GM12878 (cell line): ENCODE results near the gene TMEM30A. TPM values are rescaled to one million over a fixed set of nuclear protein-coding genes. Genes with fewer than 3 reads are reported as not detected.

Experiments used
- ATAC-seq: fragments of 200-7000 bp; cut with Tn5 transposase; 3 replicates; pipeline ENCODE4 v1.9.1; 2020; ENCODE audit warnings: mild to moderate bottlenecking, moderate library complexity
- BruUV-seq: library from RNA; stranded (reverse); fragments of 400-500 nt; replicated peaks from 2 replicates; lab custom pipeline; 2021; lab: Mats Ljungman, UMichigan
- CTCF ChIA-PET: fragments of 300-600 bp; sonication (Branson Sonifier 250); formaldehyde crosslinking; extraction: SDS; loops from one replicate; lab custom pipeline; 2021; ENCODE audit warnings: inconsistent platforms; lab: Yijun Ruan, JAX
- POLR2A ChIA-PET: fragments of 350-600 bp; formaldehyde crosslinking; extraction: SDS; loops from one replicate; lab custom pipeline; 2021; ENCODE audit warnings: inconsistent platforms; lab: Charles Lee
- RAD21 ChIA-PET: fragments of 300-600 bp; sonication (Branson Sonifier 250); formaldehyde crosslinking; loops from one replicate; lab custom pipeline; 2023; ENCODE audit warnings: antibody characterized with exemption; ENCODE audit not compliant: unreplicated experiment; lab: Charles Lee
- SMC1A ChIA-PET: fragments of 300-600 bp; sonication (Branson Sonifier 250); formaldehyde crosslinking; loops from one replicate; lab custom pipeline; 2023; ENCODE audit not compliant: unreplicated experiment, uncharacterized antibody; lab: Charles Lee
- DNase-seq: peaks from one replicate; pipeline ENCODE4 v3.0.0-alpha.2; 2011; ENCODE audit warnings: low read depth, low spot score
- FAIRE-seq: peaks from 3 replicates; lab custom pipeline; 2011; peaks lifted over from hg19 to GRCh38; lab: Jason Lieb, UNC
- H2AFZ ChIP-seq: 2 replicates; pipeline ENCODE4 v1.6.0; 2011; ENCODE audit warnings: low read depth, low read length, control low read depth; ENCODE audit not compliant: control insufficient read depth
- H3K27ac ChIP-seq: 2 replicates; pipeline ENCODE4 v1.5.1; 2011; ENCODE audit warnings: control low read depth; ENCODE audit not compliant: control insufficient read depth, insufficient read depth
- H3K27me3 ChIP-seq, 2 experiments: replicated peaks in 1 of 2; 2 replicates each; pipeline versions ENCODE4 v1.6.0 to v1.6.1; 2011; ENCODE audit warnings: low read length in 1 of 2; ENCODE audit not compliant: control insufficient read depth in 2 of 2, insufficient read depth in 2 of 2
- H3K36me3 ChIP-seq, 2 experiments: 2 replicates each; pipeline ENCODE4 v1.5.1; 2011; ENCODE audit warnings: low read length in 1 of 2; ENCODE audit not compliant: control insufficient read depth in 2 of 2, insufficient read depth in 2 of 2
- H3K4me1 ChIP-seq: 2 replicates; pipeline ENCODE4 v1.6.1; 2011; ENCODE audit warnings: mild to moderate bottlenecking, low read length, moderate library complexity, mixed read lengths; ENCODE audit not compliant: control insufficient read depth, insufficient read depth
- H3K4me2 ChIP-seq: 2 replicates; pipeline ENCODE4 v1.6.0; 2011; ENCODE audit warnings: control low read depth; ENCODE audit not compliant: control insufficient read depth, insufficient read depth
- H3K4me3 ChIP-seq: fragments of 200-600 bp; sonication (generic); 2 replicates; pipeline ENCODE4 v1.5.1; 2016
- H3K79me2 ChIP-seq: 2 replicates; pipeline ENCODE4 v1.6.0; 2011; ENCODE audit warnings: low read length; ENCODE audit not compliant: control insufficient read depth, insufficient read depth
- H3K9ac ChIP-seq: 2 replicates; pipeline ENCODE4 v1.8.0; 2011; ENCODE audit warnings: low read length, control low read depth, mixed read lengths; ENCODE audit not compliant: control insufficient read depth, insufficient read depth
- H3K9me3 ChIP-seq: replicated peaks from 3 replicates; pipeline ENCODE4 v1.5.1; 2011; ENCODE audit warnings: mild to moderate bottlenecking, low read length; ENCODE audit not compliant: control insufficient read depth, insufficient read depth
- H4K20me1 ChIP-seq: 2 replicates; pipeline ENCODE4 v1.6.0; 2011; ENCODE audit not compliant: control insufficient read depth, insufficient read depth
- MTA2 ChIP-seq: fragments of 450-650 bp; IDR thresholded peaks from 2 replicates; pipeline ENCODE4 v1.6.1; 2016; ENCODE audit warnings: low read depth, mild to moderate bottlenecking, moderate library complexity
- MYB ChIP-seq: fragments of 150-350 bp; IDR thresholded peaks from 2 replicates; pipeline ENCODE4 v1.6.1; 2014; ENCODE audit warnings: mild to moderate bottlenecking, low read depth, low read length, borderline replicate concordance
- NBN ChIP-seq: fragments of 450-650 bp; IDR thresholded peaks from 2 replicates; pipeline ENCODE4 v1.6.1; 2016
- NFIC ChIP-seq: IDR thresholded peaks from 2 replicates; pipeline ENCODE4 v1.6.1; 2012; ENCODE audit warnings: low read depth, mild to moderate bottlenecking, inconsistent platforms, low read length, moderate library complexity
- PAX8 ChIP-seq: fragments of 450-650 bp; IDR thresholded peaks from 2 replicates; pipeline ENCODE4 v1.6.1; 2017; ENCODE audit warnings: mild to moderate bottlenecking, moderate library complexity
- POU2F2 ChIP-seq: IDR thresholded peaks from 3 replicates; pipeline ENCODE4 v1.6.1; 2011; ENCODE audit warnings: low read depth, mild to moderate bottlenecking, low read length, borderline replicate concordance
- RAD51 ChIP-seq: fragments of 450-650 bp; IDR thresholded peaks from 2 replicates; pipeline ENCODE4 v1.6.1; 2016; ENCODE audit warnings: moderate library complexity, mild to moderate bottlenecking, inconsistent platforms
- RUNX3 ChIP-seq: IDR thresholded peaks from 2 replicates; pipeline ENCODE4 v1.6.1; 2012; ENCODE audit warnings: low read length, inconsistent platforms
- STAT3 ChIP-seq: IDR thresholded peaks from 2 replicates; pipeline ENCODE4 v1.6.1; 2011; ENCODE audit warnings: low read depth, low read length, improper control_type of control experiment
- SUPT20H ChIP-seq: IDR thresholded peaks from 2 replicates; pipeline ENCODE4 v1.6.1; 2011; ENCODE audit warnings: low read depth, mild to moderate bottlenecking, low read length, moderate library complexity, borderline replicate concordance; ENCODE audit not compliant: control insufficient read depth
- SUZ12 ChIP-seq: fragments of 200-600 bp; sonication (generic); IDR thresholded peaks from one replicate; pipeline ENCODE4 v1.6.1; 2018; ENCODE audit warnings: antibody characterized with exemption, mild to moderate bottlenecking; ENCODE audit not compliant: unreplicated experiment
- in situ Hi-C: fragments of 300-500 bp; cut with MboI; formaldehyde crosslinking; loops from 9 replicates; pipeline ENCODE4 v1.14.3; 2018; ENCODE audit warnings: mixed read lengths
- intact Hi-C: fragments of 100-400 bp; cut with micrococcal nuclease; formaldehyde crosslinking; loops from one replicate; pipeline ENCODE4 v1.14.2; 2022; ENCODE audit not compliant: unreplicated experiment
- polyA plus RNA-seq, 11 experiments: library from polyadenylated mRNA; depleted of rRNA in 4 of 11; unstranded in 6 of 11; stranded (reverse) in 5 of 11; fragments of >200 nt; fragmentation: Nextera tagmentation in 4 of 11; fragmentation: Illumina TruSeq in 1 of 11; extraction: Ambion mirVana in 4 of 11; extraction: Trizol in 1 of 11; gene quantifications; 1 replicate in 1 of 11; 2 replicates in 10 of 11; pipeline versions ENCODE4 v1.2.1 to v1.2.3, GENCODE V29; 2011 to 2016; ENCODE audit warnings: inconsistent platforms in 2 of 11, missing spikeins in 2 of 11, low read depth in 1 of 11
- total RNA-seq, 4 experiments: library from RNA; depleted of rRNA in 3 of 4; stranded (reverse); fragments of >200 nt in 3 of 4; fragmentation: Illumina TruSeq in 1 of 4; extraction: Trizol in 1 of 4; gene quantifications; 2 replicates each; pipeline versions ENCODE4 v1.2.1 to v1.2.3, GENCODE V29; 2013 to 2021
- TF ChIP-seq, protein P1 (sequence below): fragments of 450-650 bp; IDR thresholded peaks from 2 replicates; pipeline ENCODE4 v1.6.1; 2017; ENCODE audit warnings: antibody characterized with exemption, mild to moderate bottlenecking, moderate library complexity
- TF ChIP-seq, protein P2 (sequence below): fragments of 450-650 bp; IDR thresholded peaks from 2 replicates; pipeline ENCODE4 v1.6.1; 2017; ENCODE audit warnings: mild to moderate bottlenecking
- TF ChIP-seq, protein P3 (sequence below): fragments of 450-650 bp; IDR thresholded peaks from 2 replicates; pipeline ENCODE4 v1.6.1; 2017; ENCODE audit warnings: mild to moderate bottlenecking, moderate library complexity

TMEM30A gene
- total and polyA plus RNA-seq, 10 of the 15 experiments (the other 5 are each of a cell fraction or from before 2014, with no cell fraction given) = 11.9 to 61.6 (median 43.2) TPM

DNA sequence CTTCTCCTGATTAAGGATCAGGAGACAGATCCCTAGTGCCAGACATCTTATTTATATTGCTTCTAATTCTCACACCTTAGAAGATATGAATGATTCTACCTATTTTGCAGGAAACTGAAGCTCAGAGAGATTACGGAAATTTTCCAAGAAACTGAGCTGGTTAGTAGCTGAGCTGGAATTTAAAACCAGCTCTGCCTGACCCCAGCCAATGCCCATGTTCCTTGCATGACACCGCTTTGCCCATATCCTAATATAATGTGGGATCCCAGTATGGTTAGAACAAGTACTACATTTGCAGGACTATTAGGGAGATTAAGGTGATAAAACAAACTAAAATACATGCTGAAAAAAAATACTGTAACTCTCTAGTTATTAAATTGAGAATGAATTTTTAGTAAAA, 1.9 kb downstream of the TMEM30A start (continued):
- TF ChIP-seq SUZ12 (no peak), POU2F2 (no peak), STAT3 (no peak)
- TF ChIP-seq, protein P1, sequence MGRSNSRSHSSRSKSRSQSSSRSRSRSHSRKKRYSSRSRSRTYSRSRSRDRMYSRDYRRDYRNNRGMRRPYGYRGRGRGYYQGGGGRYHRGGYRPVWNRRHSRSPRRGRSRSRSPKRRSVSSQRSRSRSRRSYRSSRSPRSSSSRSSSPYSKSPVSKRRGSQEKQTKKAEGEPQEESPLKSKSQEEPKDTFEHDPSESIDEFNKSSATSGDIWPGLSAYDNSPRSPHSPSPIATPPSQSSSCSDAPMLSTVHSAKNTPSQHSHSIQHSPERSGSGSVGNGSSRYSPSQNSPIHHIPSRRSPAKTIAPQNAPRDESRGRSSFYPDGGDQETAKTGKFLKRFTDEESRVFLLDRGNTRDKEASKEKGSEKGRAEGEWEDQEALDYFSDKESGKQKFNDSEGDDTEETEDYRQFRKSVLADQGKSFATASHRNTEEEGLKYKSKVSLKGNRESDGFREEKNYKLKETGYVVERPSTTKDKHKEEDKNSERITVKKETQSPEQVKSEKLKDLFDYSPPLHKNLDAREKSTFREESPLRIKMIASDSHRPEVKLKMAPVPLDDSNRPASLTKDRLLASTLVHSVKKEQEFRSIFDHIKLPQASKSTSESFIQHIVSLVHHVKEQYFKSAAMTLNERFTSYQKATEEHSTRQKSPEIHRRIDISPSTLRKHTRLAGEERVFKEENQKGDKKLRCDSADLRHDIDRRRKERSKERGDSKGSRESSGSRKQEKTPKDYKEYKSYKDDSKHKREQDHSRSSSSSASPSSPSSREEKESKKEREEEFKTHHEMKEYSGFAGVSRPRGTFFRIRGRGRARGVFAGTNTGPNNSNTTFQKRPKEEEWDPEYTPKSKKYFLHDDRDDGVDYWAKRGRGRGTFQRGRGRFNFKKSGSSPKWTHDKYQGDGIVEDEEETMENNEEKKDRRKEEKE = no peak

DNA sequence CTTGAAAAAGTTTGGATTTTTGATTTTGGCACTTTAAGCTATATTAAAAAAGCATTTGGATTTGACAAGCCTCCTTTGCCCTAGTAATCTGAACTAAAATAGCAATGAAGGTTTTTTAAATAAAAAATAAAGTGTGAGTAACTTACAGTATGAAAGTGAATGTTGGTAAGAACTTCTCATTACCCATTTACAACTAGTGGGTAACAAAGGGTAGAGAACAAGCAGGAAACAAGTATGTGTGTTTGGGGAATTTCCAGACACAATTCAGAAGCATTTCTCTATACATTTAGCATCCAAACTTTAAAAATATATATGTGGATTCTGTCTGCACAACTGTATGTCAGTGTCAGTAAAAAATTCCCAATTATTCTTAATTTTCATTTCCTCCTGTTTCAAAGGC, 2.9 kb downstream of the TMEM30A start:
- TSS peak; percentile 5 for BruUV-seq
- no peaks in the 10 kb centered on the region for H4K20me1 ChIP-seq
- FAIRE-seq = no peak
- H3K4me3 ChIP-seq = peak overlapping the region; percentile 64
- DNase-seq = no peak
- intact Hi-C loops (loop anchor here (5.0 kb wide), 4 partner anchors 211 to 1759 kb away; partner anchors contain the start of genes EEF1A1, FILIP1 and MYO6), in situ Hi-C loops (loop anchor here (10.0 kb wide), 1 partner anchor 473 kb away; no protein-coding TSS in a partner anchor)
- H3K27me3 ChIP-seq = no peaks in the 10 kb centered on the region
- peak; percentile 39 for ATAC-seq
- no peaks in the 10 kb centered on the region for H3K4me1 ChIP-seq
- POLR2A ChIA-PET = interaction anchor here (1.2 to 3.0 kb wide), 4 partner anchors 10 to 212 kb away, joined by 6 to 21 read pairs (median 10); partner anchors contain the start of genes COX7A2 and FILIP1
- SMC1A ChIA-PET = interaction anchor here (1.0 to 12.7 kb wide), 5 partner anchors 12 to 214 kb away, joined by 5 to 196 read pairs (median 11); partner anchors contain the start of genes COX7A2 and FILIP1
- peaks cover 95% of the 10 kb centered on the region for H3K79me2 ChIP-seq
- CTCF ChIA-PET = interaction anchor here (1.3 to 9.1 kb wide), 2 partner anchors 12 to 16 kb away, joined by 5 to 163 read pairs; no protein-coding TSS in a partner anchor
- peak overlapping the region; percentile 80 for H3K27ac ChIP-seq
- peak overlapping the region; percentile 58 for H3K4me2 ChIP-seq
- no peaks in the 10 kb centered on the region for H3K9me3 ChIP-seq
- H3K9ac ChIP-seq = peak overlapping the region; percentile 91
- H2AFZ ChIP-seq = no peak overlapping the region
- H3K36me3 ChIP-seq = no peaks in the 10 kb centered on the region
- RAD21 ChIA-PET = interaction anchor here (0.8 to 9.2 kb wide), 5 partner anchors 12 to 221 kb away, joined by 3 to 142 read pairs (median 8); partner anchors contain the start of gene FILIP1
- TF ChIP-seq, protein P2, sequence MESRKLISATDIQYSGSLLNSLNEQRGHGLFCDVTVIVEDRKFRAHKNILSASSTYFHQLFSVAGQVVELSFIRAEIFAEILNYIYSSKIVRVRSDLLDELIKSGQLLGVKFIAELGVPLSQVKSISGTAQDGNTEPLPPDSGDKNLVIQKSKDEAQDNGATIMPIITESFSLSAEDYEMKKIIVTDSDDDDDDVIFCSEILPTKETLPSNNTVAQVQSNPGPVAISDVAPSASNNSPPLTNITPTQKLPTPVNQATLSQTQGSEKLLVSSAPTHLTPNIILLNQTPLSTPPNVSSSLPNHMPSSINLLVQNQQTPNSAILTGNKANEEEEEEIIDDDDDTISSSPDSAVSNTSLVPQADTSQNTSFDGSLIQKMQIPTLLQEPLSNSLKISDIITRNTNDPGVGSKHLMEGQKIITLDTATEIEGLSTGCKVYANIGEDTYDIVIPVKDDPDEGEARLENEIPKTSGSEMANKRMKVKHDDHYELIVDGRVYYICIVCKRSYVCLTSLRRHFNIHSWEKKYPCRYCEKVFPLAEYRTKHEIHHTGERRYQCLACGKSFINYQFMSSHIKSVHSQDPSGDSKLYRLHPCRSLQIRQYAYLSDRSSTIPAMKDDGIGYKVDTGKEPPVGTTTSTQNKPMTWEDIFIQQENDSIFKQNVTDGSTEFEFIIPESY = no peak
- TF ChIP-seq NBN (0 out of 2 replicates have a peak, but pooled peaks have one; percentile 26), MTA2 (peak; percentile 29; the same call in 1 of the 2 replicates), NFIC (0 out of 2 replicates have a peak, but pooled peaks have one; percentile 31), PAX8 (no peak), SUPT20H (no peak), RUNX3 (no peak), MYB (no peak), RAD51 (0 out of 2 replicates have a peak, but pooled peaks have one; percentile 2)
- TF ChIP-seq, protein P3, sequence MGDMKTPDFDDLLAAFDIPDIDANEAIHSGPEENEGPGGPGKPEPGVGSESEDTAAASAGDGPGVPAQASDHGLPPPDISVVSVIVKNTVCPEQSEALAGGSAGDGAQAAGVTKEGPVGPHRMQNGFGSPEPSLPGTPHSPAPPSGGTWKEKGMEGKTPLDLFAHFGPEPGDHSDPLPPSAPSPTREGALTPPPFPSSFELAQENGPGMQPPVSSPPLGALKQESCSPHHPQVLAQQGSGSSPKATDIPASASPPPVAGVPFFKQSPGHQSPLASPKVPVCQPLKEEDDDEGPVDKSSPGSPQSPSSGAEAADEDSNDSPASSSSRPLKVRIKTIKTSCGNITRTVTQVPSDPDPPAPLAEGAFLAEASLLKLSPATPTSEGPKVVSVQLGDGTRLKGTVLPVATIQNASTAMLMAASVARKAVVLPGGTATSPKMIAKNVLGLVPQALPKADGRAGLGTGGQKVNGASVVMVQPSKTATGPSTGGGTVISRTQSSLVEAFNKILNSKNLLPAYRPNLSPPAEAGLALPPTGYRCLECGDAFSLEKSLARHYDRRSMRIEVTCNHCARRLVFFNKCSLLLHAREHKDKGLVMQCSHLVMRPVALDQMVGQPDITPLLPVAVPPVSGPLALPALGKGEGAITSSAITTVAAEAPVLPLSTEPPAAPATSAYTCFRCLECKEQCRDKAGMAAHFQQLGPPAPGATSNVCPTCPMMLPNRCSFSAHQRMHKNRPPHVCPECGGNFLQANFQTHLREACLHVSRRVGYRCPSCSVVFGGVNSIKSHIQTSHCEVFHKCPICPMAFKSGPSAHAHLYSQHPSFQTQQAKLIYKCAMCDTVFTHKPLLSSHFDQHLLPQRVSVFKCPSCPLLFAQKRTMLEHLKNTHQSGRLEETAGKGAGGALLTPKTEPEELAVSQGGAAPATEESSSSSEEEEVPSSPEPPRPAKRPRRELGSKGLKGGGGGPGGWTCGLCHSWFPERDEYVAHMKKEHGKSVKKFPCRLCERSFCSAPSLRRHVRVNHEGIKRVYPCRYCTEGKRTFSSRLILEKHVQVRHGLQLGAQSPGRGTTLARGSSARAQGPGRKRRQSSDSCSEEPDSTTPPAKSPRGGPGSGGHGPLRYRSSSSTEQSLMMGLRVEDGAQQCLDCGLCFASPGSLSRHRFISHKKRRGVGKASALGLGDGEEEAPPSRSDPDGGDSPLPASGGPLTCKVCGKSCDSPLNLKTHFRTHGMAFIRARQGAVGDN = no peak
